GM23338 (cell line): Measurements from ENCODE around the gene SRSF3. TPM values are rescaled to one million over a fixed set of nuclear protein-coding genes. Genes with fewer than 3 reads are reported as not detected.
"Not testable (repeated sequence)": the region's sequence is repeated elsewhere in the genome, so short reads cannot be mapped to it uniquely, and the experiment has no call there.

Experiments
- ATAC-seq: fragments of 200-7000 bp; cut with Tn5 transposase; 3 replicates; pipeline ENCODE4 v1.9.1; 2020
- DNase-seq: peaks from one replicate; pipeline ENCODE4 v3.0.0-alpha.2; 2015; ENCODE audit warnings: low spot score
- H2AFZ ChIP-seq: fragments of 200-600 bp; sonication (generic); 2 replicates; pipeline ENCODE4 v1.8.0; 2016; ENCODE audit warnings: antibody characterized with exemption, mild to moderate bottlenecking, moderate library complexity
- H3F3A ChIP-seq: fragments of 200-600 bp; sonication (generic); replicated peaks from 2 replicates; pipeline ENCODE4 v1.8.0; 2017; ENCODE audit warnings: antibody characterized with exemption, mixed run types, low read depth
- H3K27ac ChIP-seq: fragments of 200-600 bp; sonication (generic); 2 replicates; pipeline ENCODE4 v1.6.1; 2016; ENCODE audit warnings: low read depth
- H3K27me3 ChIP-seq: fragments of 200-600 bp; sonication (generic); 2 replicates; pipeline ENCODE4 v1.8.0; 2016; ENCODE audit warnings: mild to moderate bottlenecking, mixed run types, moderate library complexity; ENCODE audit not compliant: insufficient read depth
- H3K36me3 ChIP-seq: fragments of 200-600 bp; sonication (generic); 2 replicates; pipeline ENCODE4 v1.8.0; 2016; ENCODE audit warnings: mild to moderate bottlenecking; ENCODE audit not compliant: insufficient read depth
- H3K4me1 ChIP-seq: fragments of 200-600 bp; sonication (generic); 2 replicates; pipeline ENCODE4 v1.8.0; 2016; ENCODE audit warnings: mild to moderate bottlenecking, moderate library complexity; ENCODE audit not compliant: insufficient read depth
- H3K4me2 ChIP-seq: fragments of 200-600 bp; sonication (generic); 2 replicates; pipeline ENCODE4 v1.7.1; 2017; ENCODE audit warnings: mixed run types
- H3K4me3 ChIP-seq: fragments of 200-600 bp; sonication (generic); 2 replicates; pipeline ENCODE4 v1.6.1; 2016; ENCODE audit warnings: mixed run types
- H3K79me2 ChIP-seq: fragments of 200-600 bp; sonication (generic); replicated peaks from 2 replicates; pipeline ENCODE4 v1.8.0; 2017; ENCODE audit warnings: mild to moderate bottlenecking; ENCODE audit not compliant: insufficient read depth
- H3K9me2 ChIP-seq: fragments of 200-600 bp; sonication (generic); 2 replicates; pipeline ENCODE4 v1.8.0; 2017; ENCODE audit not compliant: insufficient read depth
- H4K20me1 ChIP-seq: fragments of 200-600 bp; sonication (generic); replicated peaks from 2 replicates; pipeline ENCODE4 v1.8.0; 2017; ENCODE audit warnings: mild to moderate bottlenecking; ENCODE audit not compliant: insufficient read depth
- H3K27ac Mint-ChIP-seq: 2 replicates; pipeline ENCODE4 v1.8.0; 2020; ENCODE audit warnings: inconsistent platforms, mild to moderate bottlenecking, moderate library complexity, mixed read lengths
- H3K27me3 Mint-ChIP-seq: 3 replicates; pipeline ENCODE4 v1.8.0; 2022; ENCODE audit warnings: low read depth, mild to moderate bottlenecking, moderate library complexity, mixed read lengths, inconsistent platforms; ENCODE audit not compliant: insufficient read depth, poor library complexity
- H3K36me3 Mint-ChIP-seq: 3 replicates; pipeline ENCODE4 v1.8.0; 2021; ENCODE audit warnings: low read depth, mild to moderate bottlenecking, inconsistent platforms, moderate library complexity, mixed read lengths
- H3K4me1 Mint-ChIP-seq: 3 replicates; pipeline ENCODE4 v1.8.0; 2020; ENCODE audit warnings: mild to moderate bottlenecking, inconsistent platforms, mixed read lengths
- H3K4me3 Mint-ChIP-seq: 3 replicates; pipeline ENCODE4 v1.8.0; 2021; ENCODE audit warnings: moderate library complexity, mild to moderate bottlenecking, inconsistent platforms, mixed read lengths
- H3K9me3 Mint-ChIP-seq: 3 replicates; pipeline ENCODE4 v1.8.0; 2020; ENCODE audit warnings: moderate library complexity, mild to moderate bottlenecking, inconsistent platforms, mixed read lengths
- CREB1 ChIP-seq: fragments of 250-450 bp; sonication (Bioruptor Pico); IDR thresholded peaks from 2 replicates; pipeline ENCODE4 v1.5.0; 2020; ENCODE audit warnings: low read depth, mild to moderate bottlenecking, moderate library complexity
- EZH2 ChIP-seq: fragments of 200-600 bp; sonication (generic); IDR thresholded peaks from one replicate; pipeline ENCODE4 v1.8.0; 2017; ENCODE audit warnings: antibody characterized with exemption, mild to moderate bottlenecking, low read depth; ENCODE audit not compliant: unreplicated experiment
- JUNB ChIP-seq: IDR thresholded peaks from one replicate; pipeline ENCODE4 v1.6.1; 2016; ENCODE audit warnings: antibody characterized with exemption; ENCODE audit not compliant: unreplicated experiment
- NANOG ChIP-seq: IDR thresholded peaks from 2 replicates; pipeline ENCODE4 v1.6.1; 2016; ENCODE audit warnings: antibody characterized with exemption, borderline replicate concordance
- POLR2AphosphoS5 ChIP-seq: IDR thresholded peaks from 2 replicates; pipeline ENCODE4 v1.6.1; 2016; ENCODE audit warnings: antibody characterized with exemption, low read depth
- STAT1 ChIP-seq: IDR thresholded peaks from one replicate; pipeline ENCODE4 v1.6.1; 2016; ENCODE audit warnings: antibody characterized with exemption; ENCODE audit not compliant: unreplicated experiment
- ZNF114 ChIP-seq: fragments of 250-450 bp; sonication (Bioruptor Pico); IDR thresholded peaks from 2 replicates; pipeline ENCODE4 v1.5.0; 2020; ENCODE audit warnings: mild to moderate bottlenecking, moderate library complexity
- polyA plus RNA-seq: library from polyadenylated mRNA; unstranded; fragments of >200 nt; fragmentation: Nextera tagmentation; extraction: Ambion mirVana; gene quantifications from 2 replicates; pipeline ENCODE4 v1.2.1, GENCODE V29; 2016
- total RNA-seq: library from RNA; depleted of rRNA; stranded (reverse); fragments of >200 nt; shearing (Covaris generic); gene quantifications from 2 replicates; pipeline ENCODE4 v1.2.3, GENCODE V29; 2014
- TF ChIP-seq, protein P1 (sequence below), 2 experiments: fragments of 200-600 bp in 1 of 2; sonication (generic) in 1 of 2; conservative IDR thresholded peaks; 2 replicates each; pipeline versions ENCODE4 v1.5.1 to v1.6.1; 2016 to 2017; ENCODE audit warnings: antibody characterized with exemption in 2 of 2, low read depth in 2 of 2, mild to moderate bottlenecking in 2 of 2, moderate library complexity in 1 of 2
- TF ChIP-seq, protein P2 (sequence below): IDR thresholded peaks from one replicate; pipeline ENCODE4 v1.6.1; 2018; ENCODE audit warnings: antibody characterized with exemption; ENCODE audit not compliant: unreplicated experiment

SRSF3 gene
- total and polyA plus RNA-seq, 2 experiments from 2014 or later: 436 to 655 TPM

DNA sequence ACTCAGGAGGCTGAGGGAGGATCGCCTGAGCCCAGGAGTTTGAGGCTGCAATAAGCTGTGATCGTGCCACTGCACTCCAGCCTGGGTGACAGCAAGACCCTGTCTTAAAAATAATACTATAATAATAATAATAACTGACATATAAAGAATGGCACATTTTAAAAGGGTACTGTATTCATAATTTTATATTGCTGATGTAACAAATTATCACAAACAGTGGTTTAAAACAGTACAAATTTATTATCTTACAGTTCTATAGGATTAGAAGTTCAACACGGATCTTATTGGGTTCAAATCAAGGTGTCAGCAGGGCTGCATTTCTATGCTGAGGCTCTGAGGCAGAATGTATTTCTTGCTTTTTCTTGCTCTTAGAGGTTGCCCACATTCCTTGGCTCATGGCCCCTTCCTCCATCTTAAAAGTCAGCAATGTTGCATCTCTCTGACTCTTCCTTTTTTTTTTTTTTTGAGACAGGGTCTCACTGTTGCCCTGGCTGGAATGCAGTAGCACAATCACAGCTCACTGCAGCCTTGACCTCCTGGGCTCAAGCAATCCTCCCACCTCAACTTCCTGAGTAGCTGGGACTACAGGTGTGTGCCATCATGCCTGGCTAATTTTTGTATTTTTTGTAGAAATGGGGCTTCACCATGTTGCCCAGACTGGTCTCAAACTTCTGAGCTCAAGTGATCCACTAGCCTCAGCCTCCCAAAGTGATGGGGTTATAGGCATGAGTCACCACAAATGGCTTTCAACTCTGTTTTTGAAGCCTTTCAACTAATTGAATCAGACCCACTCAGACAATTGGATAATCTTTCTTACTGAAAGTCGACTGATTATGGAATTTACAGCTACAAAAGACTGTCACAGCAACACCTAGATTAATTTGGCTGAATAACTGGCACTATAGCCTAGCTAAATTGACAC is 22.8 kb upstream of the SRSF3 start (continued):
- TF ChIP-seq CREB1 (CRISPR knock-in tag) (no peak), ZNF114 (no peak), POLR2AphosphoS5 (no peak), JUNB (no peak), NANOG (no peak), STAT1 (no peak), EZH2 (no peak)
- TF ChIP-seq, protein P1, sequence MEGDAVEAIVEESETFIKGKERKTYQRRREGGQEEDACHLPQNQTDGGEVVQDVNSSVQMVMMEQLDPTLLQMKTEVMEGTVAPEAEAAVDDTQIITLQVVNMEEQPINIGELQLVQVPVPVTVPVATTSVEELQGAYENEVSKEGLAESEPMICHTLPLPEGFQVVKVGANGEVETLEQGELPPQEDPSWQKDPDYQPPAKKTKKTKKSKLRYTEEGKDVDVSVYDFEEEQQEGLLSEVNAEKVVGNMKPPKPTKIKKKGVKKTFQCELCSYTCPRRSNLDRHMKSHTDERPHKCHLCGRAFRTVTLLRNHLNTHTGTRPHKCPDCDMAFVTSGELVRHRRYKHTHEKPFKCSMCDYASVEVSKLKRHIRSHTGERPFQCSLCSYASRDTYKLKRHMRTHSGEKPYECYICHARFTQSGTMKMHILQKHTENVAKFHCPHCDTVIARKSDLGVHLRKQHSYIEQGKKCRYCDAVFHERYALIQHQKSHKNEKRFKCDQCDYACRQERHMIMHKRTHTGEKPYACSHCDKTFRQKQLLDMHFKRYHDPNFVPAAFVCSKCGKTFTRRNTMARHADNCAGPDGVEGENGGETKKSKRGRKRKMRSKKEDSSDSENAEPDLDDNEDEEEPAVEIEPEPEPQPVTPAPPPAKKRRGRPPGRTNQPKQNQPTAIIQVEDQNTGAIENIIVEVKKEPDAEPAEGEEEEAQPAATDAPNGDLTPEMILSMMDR (conservative IDR thresholded peaks at IDR 0.05; ENCODE audit: low read depth in 2 of 2): no peak
- TF ChIP-seq, protein P2, sequence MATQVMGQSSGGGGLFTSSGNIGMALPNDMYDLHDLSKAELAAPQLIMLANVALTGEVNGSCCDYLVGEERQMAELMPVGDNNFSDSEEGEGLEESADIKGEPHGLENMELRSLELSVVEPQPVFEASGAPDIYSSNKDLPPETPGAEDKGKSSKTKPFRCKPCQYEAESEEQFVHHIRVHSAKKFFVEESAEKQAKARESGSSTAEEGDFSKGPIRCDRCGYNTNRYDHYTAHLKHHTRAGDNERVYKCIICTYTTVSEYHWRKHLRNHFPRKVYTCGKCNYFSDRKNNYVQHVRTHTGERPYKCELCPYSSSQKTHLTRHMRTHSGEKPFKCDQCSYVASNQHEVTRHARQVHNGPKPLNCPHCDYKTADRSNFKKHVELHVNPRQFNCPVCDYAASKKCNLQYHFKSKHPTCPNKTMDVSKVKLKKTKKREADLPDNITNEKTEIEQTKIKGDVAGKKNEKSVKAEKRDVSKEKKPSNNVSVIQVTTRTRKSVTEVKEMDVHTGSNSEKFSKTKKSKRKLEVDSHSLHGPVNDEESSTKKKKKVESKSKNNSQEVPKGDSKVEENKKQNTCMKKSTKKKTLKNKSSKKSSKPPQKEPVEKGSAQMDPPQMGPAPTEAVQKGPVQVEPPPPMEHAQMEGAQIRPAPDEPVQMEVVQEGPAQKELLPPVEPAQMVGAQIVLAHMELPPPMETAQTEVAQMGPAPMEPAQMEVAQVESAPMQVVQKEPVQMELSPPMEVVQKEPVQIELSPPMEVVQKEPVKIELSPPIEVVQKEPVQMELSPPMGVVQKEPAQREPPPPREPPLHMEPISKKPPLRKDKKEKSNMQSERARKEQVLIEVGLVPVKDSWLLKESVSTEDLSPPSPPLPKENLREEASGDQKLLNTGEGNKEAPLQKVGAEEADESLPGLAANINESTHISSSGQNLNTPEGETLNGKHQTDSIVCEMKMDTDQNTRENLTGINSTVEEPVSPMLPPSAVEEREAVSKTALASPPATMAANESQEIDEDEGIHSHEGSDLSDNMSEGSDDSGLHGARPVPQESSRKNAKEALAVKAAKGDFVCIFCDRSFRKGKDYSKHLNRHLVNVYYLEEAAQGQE: no peak

DNA sequence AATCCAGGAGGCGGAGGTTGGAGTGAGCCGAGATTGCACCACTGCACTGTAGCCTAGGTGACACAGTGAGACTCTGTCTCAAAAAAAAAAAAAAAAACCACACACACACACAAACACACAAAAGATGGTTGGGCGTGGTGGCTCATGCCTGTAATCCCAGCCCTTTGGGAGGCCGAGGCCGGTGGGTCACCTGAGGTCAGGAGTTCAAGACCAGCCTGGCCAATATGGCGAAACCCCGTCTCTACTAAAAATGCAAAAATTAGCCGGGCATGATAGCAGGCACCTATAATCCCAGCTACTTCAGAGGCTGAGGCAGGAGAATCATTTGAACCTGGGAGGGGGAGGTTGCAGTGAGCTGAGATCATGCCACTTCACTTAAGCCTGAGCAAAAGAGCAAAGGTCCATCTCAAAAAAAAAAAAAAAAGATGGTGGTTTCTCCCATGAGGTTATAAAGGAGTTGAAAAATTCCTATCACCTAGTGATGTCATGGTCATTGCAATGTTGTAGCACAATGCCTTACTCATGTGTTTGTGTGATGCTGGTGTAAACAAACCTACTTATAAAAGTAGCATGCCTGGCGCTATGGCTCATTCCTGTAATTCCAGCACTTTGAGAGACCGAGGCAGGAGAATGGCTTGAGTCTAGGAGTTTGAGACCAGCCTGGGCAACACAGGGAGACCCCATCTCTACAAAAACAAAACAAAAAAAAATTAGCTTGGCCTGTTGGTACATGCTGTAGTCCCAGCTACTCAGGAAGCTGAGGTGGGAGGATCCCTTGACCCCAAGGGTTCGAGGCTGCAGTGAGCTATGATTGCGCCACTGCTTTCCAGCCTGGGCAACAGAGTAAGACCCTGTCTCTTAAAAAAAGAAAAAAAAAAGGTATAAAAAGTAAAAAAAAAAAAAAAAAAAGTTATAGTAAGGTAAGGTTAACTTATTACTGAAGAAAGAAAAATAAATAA is 21.5 kb upstream of the SRSF3 start:
- not testable (repeated sequence) for H3K27me3 Mint-ChIP-seq, H3K4me1 ChIP-seq, DNase-seq, H3K9me2 ChIP-seq, H3K36me3 ChIP-seq, H3K27ac ChIP-seq, H3K4me2 ChIP-seq, H3K27ac Mint-ChIP-seq, H3K9me3 Mint-ChIP-seq, H2AFZ ChIP-seq, H3K4me1 Mint-ChIP-seq, H3F3A ChIP-seq, H4K20me1 ChIP-seq, H3K4me3 Mint-ChIP-seq, H3K4me3 ChIP-seq, H3K36me3 Mint-ChIP-seq, ATAC-seq, H3K79me2 ChIP-seq, H3K27me3 ChIP-seq
